Body of pancreas (tissue), 4 donors: ENCODE measurements around the gene HS3ST6.
"Not testable (repeated sequence)": the region's sequence is repeated elsewhere in the genome, so short reads cannot be mapped to it uniquely, and the experiment has no call there.

ENCODE experiments used
- POLR2A ChIP-seq, 3 donors: fragments of 450-650 bp; IDR thresholded peaks; one replicate each; pipeline ENCODE4 v1.6.1; 2016; ENCODE audit warnings: antibody characterized with exemption in 3 of 3, mild to moderate bottlenecking in 2 of 3
- TF ChIP-seq, protein P1 (sequence below), 7 experiments: fragments of 450-650 bp in 4 of 7; fragments of 200-600 bp in 3 of 7; sonication (generic) in 3 of 7; IDR thresholded peaks; one replicate each; pipeline ENCODE4 v1.5.1; 2016 to 2019; ENCODE audit warnings: antibody characterized with exemption in 7 of 7

DNA sequence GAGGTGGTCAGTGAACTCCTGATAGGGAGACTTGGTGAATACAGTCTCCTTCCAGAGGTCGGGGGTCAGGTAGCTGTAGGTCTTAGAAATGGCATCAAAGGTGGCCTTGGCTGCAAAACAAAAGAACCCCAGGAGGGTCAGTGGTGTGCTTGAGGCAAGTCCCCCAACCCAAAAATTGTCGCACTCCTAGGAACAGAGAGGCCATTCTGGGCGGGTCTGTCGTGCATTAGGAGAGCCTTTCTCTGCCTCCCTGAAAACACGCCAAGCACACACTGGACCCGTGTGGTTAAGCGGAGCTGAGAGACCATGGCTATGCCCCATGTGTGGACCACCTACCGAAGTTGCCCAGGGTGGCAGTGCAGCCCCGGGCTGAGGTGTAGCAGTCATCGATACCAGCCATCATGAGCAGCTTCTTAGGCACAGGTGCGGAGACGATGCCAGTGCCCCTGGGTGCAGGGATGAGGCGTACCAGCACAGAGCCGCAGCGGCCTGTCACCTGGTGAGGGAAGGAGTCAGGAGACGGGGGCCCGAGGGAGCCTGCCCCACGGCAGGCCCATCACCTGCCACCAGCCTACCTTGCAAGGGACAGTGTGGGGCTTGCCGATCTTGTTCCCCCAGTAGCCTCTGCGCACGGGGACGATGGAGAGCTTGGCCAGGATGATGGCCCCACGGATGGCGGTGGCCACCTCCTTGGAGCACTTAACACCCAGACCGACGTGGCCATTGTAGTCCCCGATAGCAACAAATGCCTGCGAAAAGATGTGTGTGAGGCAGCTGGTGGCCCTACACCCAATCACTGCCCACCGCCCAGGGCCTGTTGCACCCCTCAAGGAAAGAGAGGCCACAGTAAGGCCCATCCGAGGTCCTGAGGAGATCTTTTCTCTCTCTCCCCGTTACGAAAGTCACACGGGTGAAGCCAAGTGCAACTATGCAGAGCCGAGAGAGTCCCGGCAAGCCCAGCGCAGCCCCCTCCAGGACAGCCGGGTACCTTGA lies 44.2 kb upstream of the HS3ST6 start:
- TF ChIP-seq, protein P1, sequence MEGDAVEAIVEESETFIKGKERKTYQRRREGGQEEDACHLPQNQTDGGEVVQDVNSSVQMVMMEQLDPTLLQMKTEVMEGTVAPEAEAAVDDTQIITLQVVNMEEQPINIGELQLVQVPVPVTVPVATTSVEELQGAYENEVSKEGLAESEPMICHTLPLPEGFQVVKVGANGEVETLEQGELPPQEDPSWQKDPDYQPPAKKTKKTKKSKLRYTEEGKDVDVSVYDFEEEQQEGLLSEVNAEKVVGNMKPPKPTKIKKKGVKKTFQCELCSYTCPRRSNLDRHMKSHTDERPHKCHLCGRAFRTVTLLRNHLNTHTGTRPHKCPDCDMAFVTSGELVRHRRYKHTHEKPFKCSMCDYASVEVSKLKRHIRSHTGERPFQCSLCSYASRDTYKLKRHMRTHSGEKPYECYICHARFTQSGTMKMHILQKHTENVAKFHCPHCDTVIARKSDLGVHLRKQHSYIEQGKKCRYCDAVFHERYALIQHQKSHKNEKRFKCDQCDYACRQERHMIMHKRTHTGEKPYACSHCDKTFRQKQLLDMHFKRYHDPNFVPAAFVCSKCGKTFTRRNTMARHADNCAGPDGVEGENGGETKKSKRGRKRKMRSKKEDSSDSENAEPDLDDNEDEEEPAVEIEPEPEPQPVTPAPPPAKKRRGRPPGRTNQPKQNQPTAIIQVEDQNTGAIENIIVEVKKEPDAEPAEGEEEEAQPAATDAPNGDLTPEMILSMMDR (IDR thresholded peaks at IDR 0.05), result not testable (repeated sequence)
- not testable (repeated sequence) for TF ChIP-seq POLR2A (IDR thresholded peaks at IDR 0.05)
